Skeletal muscle tissue (tissue), 4 donors: ENCODE data around the gene RTBDN. TPM values are rescaled to one million over a fixed set of nuclear protein-coding genes. Genes with fewer than 3 reads are reported as not detected.
"Not testable (repeated sequence)": the region's sequence is repeated elsewhere in the genome, so short reads cannot be mapped to it uniquely, and the experiment has no call there.

Experiments
- H3K27ac ChIP-seq: one replicate; pipeline ENCODE4 v1.7.0; 2013; ENCODE audit warnings: mild to moderate bottlenecking, low read depth, low read length, inconsistent platforms
- H3K27me3 ChIP-seq, 3 donors: one replicate each; pipeline ENCODE4 v1.7.0; 2013; ENCODE audit warnings: low read length in 3 of 3; ENCODE audit not compliant: control insufficient read depth in 3 of 3, insufficient read depth in 3 of 3
- H3K36me3 ChIP-seq, 3 donors: one replicate each; pipeline ENCODE4 v1.7.0; 2013; ENCODE audit warnings: low read length in 3 of 3; ENCODE audit not compliant: control insufficient read depth in 3 of 3, insufficient read depth in 3 of 3
- H3K4me1 ChIP-seq, 3 donors: one replicate each; pipeline ENCODE4 v1.7.0; 2013; ENCODE audit warnings: low read length in 3 of 3, mild to moderate bottlenecking in 3 of 3; ENCODE audit not compliant: control insufficient read depth in 3 of 3, insufficient read depth in 3 of 3
- H3K4me3 ChIP-seq, 3 donors: one replicate each; pipeline ENCODE4 v1.7.0; 2013; ENCODE audit warnings: low read length in 3 of 3
- H3K9ac ChIP-seq, 3 donors: one replicate each; pipeline ENCODE4 v1.7.0; 2013; ENCODE audit warnings: low read length in 3 of 3, mild to moderate bottlenecking in 3 of 3, moderate library complexity in 2 of 3, low read depth in 1 of 3
- H3K9me3 ChIP-seq, 3 donors: one replicate each; pipeline ENCODE4 v1.7.0; 2013; ENCODE audit warnings: low read length in 3 of 3; ENCODE audit not compliant: control insufficient read depth in 3 of 3
- total RNA-seq: library from RNA; depleted of rRNA; stranded (reverse); fragments of >200 nt; gene quantifications from one replicate; pipeline ENCODE4 v1.2.3, GENCODE V29; 2014
- donor health status: Osteomylitis.

The RTBDN gene
- total RNA-seq, 1 donor from 2014 or later: not detected

- Histone ChIP-seq H3K4me3 (peak overlapping the region in 1 of 3 donors; percentile 14), H3K4me1 (peaks cover 0 to 3% (median 0%) of the 10 kb centered on the region in 3 donors), H3K36me3 (no peaks in the 10 kb centered on the region), H3K9me3 (no peaks in the 10 kb centered on the region), H3K27me3 (peaks cover 70 to 88% (median 71%) of the 10 kb centered on the region in 3 donors), H3K9ac (no peak overlapping the region), H3K27ac (no peak overlapping the region)
Measured at GRCh38 chr19:12828494-12828893, 5.9 kb downstream of the RTBDN start.

- H3K9me3 ChIP-seq: no peaks in the 10 kb centered on the region
- H3K9ac ChIP-seq: no peak overlapping the region
- H3K4me1 ChIP-seq: no peaks in the 10 kb centered on the region
- no peak overlapping the region for H3K4me3 ChIP-seq
- H3K27ac ChIP-seq: no peak overlapping the region
- H3K27me3 ChIP-seq: peaks cover 40 to 64% (median 42%) of the 10 kb centered on the region in 3 donors
- H3K36me3 ChIP-seq: no peaks in the 10 kb centered on the region
Measured at GRCh38 chr19:12825254-12826131, 8.9 kb downstream of the RTBDN start.

DNA sequence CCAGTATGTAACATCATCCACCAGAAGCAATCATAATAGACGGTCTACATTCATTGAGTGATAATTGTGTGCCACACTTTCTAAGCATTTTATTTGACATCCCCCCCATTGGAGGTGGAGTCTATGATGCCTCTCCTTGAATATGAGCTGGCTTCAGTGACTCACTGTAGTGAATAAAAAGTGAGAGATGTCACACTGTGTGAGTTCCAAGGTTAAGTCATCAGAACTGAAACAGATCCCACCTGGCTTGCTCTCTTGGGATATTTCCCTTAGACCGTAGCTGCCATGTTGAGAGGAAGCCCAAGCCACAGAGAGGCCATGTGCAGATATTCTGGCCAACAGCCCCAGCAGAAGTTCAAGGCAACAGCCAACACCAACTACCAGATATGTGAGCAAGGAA lies 12.6 kb downstream of the RTBDN start:
- Histone ChIP-seq H3K36me3 (no peaks in the 10 kb centered on the region), H3K27ac (no peak overlapping the region), H3K9ac (no peak overlapping the region), H3K4me1 (no peaks in the 10 kb centered on the region), H3K9me3 (no peaks in the 10 kb centered on the region), H3K27me3 (peaks cover 14 to 33% (median 19%) of the 10 kb centered on the region in 3 donors), H3K4me3 (no peak overlapping the region)

- not testable (repeated sequence) for H3K27ac ChIP-seq, H3K4me3 ChIP-seq, H3K9me3 ChIP-seq, H3K4me1 ChIP-seq, H3K36me3 ChIP-seq, H3K9ac ChIP-seq, H3K27me3 ChIP-seq
Measured at GRCh38 chr19:12817810-12818209, 16.6 kb downstream of the RTBDN start.

- not testable (repeated sequence) for H3K27ac ChIP-seq, H3K36me3 ChIP-seq, H3K9me3 ChIP-seq, H3K27me3 ChIP-seq, H3K4me3 ChIP-seq, H3K9ac ChIP-seq, H3K4me1 ChIP-seq
Measured at GRCh38 chr19:12817188-12817587, 17.2 kb downstream of the RTBDN start.

DNA sequence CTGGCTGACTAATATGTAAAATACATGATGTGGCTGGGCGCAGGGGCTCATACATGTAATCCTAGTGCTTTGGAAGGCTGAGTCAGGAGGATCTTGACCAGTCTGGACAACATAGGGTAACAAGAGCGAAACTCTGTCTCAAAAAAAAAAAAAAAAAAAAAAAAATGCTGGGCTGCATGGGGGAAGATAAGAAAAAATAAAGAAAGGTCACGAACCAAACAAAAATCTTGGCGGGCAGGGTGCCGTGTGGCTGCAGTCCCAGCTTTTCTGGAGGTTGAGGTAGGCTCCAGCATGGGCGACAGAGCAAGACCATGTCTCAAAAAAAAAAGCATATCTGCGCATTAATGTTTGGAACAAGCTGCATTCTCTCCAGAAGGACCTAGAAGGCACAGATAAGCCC lies 19.3 kb downstream of the RTBDN start:
- Histone ChIP-seq H3K27ac (no peak overlapping the region), H3K36me3 (peaks cover 2 to 6% (median 5%) of the 10 kb centered on the region in 3 donors), H3K4me1 (no peaks in the 10 kb centered on the region), H3K27me3 (no peaks in the 10 kb centered on the region), H3K4me3 (no peak overlapping the region), H3K9me3 (no peaks in the 10 kb centered on the region), H3K9ac (no peak overlapping the region)

GRCh38 chr19:12806242-12807081 lies 27.9 kb downstream of the RTBDN start, which contains the start of gene RNASEH2A:
RNASEH2A (plus strand) TSS chr19:12806584; CDS start chr19:12806674, 90 bp downstream.
- H3K9ac ChIP-seq: peak within 1 kb of the TSS; percentile 75 to 82 (median 79)

DNA sequence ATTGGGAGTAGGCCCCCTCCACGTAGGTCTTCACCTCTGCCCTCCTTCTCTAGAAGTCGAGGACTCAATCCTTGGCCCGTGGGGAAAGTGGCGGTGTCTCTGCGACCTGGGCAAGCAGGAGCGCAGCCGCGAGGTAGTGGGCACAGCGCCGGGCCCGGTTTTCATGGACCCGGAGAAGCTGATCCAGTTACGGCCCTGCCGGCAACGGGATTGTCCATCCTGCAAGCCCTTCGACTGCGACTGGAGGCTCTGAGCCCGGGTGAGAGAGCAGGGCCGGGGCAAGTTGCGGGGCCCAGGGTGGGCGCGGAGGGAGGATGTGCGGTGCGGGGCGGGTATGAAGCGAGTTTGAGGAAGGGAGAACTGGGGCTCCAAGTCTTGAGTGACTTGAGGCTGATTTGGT lies 30.3 kb downstream of the RTBDN start:
- H3K27ac ChIP-seq: no peak overlapping the region
- peaks cover 15 to 19% (median 16%) of the 10 kb centered on the region in 3 donors for H3K36me3 ChIP-seq
- no peak overlapping the region for H3K4me3 ChIP-seq
- H3K9ac ChIP-seq: no peak overlapping the region
- H3K27me3 ChIP-seq: no peaks in the 10 kb centered on the region
- peaks cover 31 to 46% (median 33%) of the 10 kb centered on the region in 3 donors for H3K4me1 ChIP-seq
- H3K9me3 ChIP-seq: no peaks in the 10 kb centered on the region

More at GRCh38 chr19:12806242-12807081, 27.9 kb downstream of the RTBDN start, which contains the start of gene RNASEH2A:
- H3K4me1 ChIP-seq: peaks cover 19 to 24% (median 20%) of the 10 kb centered on the region in 3 donors
- no peaks in the 10 kb centered on the region for H3K27me3 ChIP-seq
- H3K36me3 ChIP-seq: peaks cover 4 to 6% (median 6%) of the 10 kb centered on the region in 3 donors
- H3K9me3 ChIP-seq: no peaks in the 10 kb centered on the region
- peak within 1 kb of the TSS; percentile 50 for H3K27ac ChIP-seq
- peak within 1 kb of the TSS; percentile 65 to 89 (median 81) for H3K4me3 ChIP-seq

GRCh38 chr19:12802267-12803106 lies 31.9 kb downstream of the RTBDN start:
- H3K4me1 ChIP-seq: peaks cover 31 to 46% (median 33%) of the 10 kb centered on the region in 3 donors
- no peak overlapping the region for H3K27ac ChIP-seq
- no peaks in the 10 kb centered on the region for H3K27me3 ChIP-seq
- H3K9ac ChIP-seq: peak overlapping the region; percentile 93 to 99 (median 97)
- H3K36me3 ChIP-seq: peaks cover 16 to 20% (median 18%) of the 10 kb centered on the region in 3 donors
- H3K4me3 ChIP-seq: peak overlapping the region; percentile 94 to 99 (median 98)
- H3K9me3 ChIP-seq: no peaks in the 10 kb centered on the region
